Aorta (tissue), 5 donors: ENCODE data around the gene SCFD2. TPM values are rescaled to one million over a fixed set of nuclear protein-coding genes. Genes with fewer than 3 reads are reported as not detected.
A peak's percentile ranks its signal among the peaks of the same experiment; 100 is the strongest.

Experiments
- ATAC-seq: fragments of 200-7000 bp; cut with Tn5 transposase; one replicate; pipeline ENCODE4 v1.9.1; 2022; ENCODE audit warnings: moderate library complexity; ENCODE audit not compliant: low FRiP score
- DNase-seq, 2 donors: peaks; one replicate each; pipeline ENCODE4 v3.0.0-alpha.2; 2020
- H3K27ac ChIP-seq, 2 donors: one replicate each; pipeline ENCODE4 v1.5.1; 2013; ENCODE audit warnings: low read length in 2 of 2, mild to moderate bottlenecking in 2 of 2, moderate library complexity in 2 of 2, control low read depth in 1 of 2, inconsistent platforms in 1 of 2, low read depth in 1 of 2
- H3K27me3 ChIP-seq, 2 donors: one replicate each; pipeline ENCODE4 v1.6.1; 2013; ENCODE audit warnings: control low read depth in 1 of 2, low read length in 1 of 2, mild to moderate bottlenecking in 1 of 2, moderate library complexity in 1 of 2; ENCODE audit not compliant: insufficient read depth in 2 of 2, control insufficient read depth in 1 of 2
- H3K36me3 ChIP-seq, 2 donors: one replicate each; pipeline ENCODE4 v1.6.1; 2013; ENCODE audit warnings: control low read depth in 1 of 2, low read length in 1 of 2, mild to moderate bottlenecking in 1 of 2; ENCODE audit not compliant: insufficient read depth in 2 of 2, control insufficient read depth in 1 of 2
- H3K4me1 ChIP-seq, 2 donors: one replicate each; pipeline ENCODE4 v1.6.1; 2013; ENCODE audit warnings: low read length in 2 of 2, control low read depth in 1 of 2, mild to moderate bottlenecking in 1 of 2, moderate library complexity in 1 of 2; ENCODE audit not compliant: insufficient read depth in 2 of 2, control insufficient read depth in 1 of 2
- H3K4me3 ChIP-seq, 2 donors: one replicate each; pipeline ENCODE4 v1.5.1; 2013; ENCODE audit warnings: low read length in 2 of 2, control low read depth in 1 of 2, mild to moderate bottlenecking in 1 of 2
- H3K9me3 ChIP-seq: one replicate; pipeline ENCODE4 v1.6.1; 2013; ENCODE audit warnings: mild to moderate bottlenecking, low read length; ENCODE audit not compliant: control insufficient read depth
- WGBS, 2 donors: extraction: QIAGEN DNeasy Blood & Tissue Kit; methylation state at CpG; one replicate each; pipeline ENCODE4 v1.1.7; 2013; 5-methylcytosine and 5-hydroxymethylcytosine counted together
- intact Hi-C, 2 donors: fragments of 100-400 bp; cut with DNase I; formaldehyde crosslinking; loops; one replicate each; pipeline versions ENCODE4 v1.14.2 to v1.15.0; 2022
- polyA plus RNA-seq, 2 donors: library from polyadenylated mRNA; stranded (reverse); fragments of 200-250 nt; gene quantifications; one replicate each; pipeline ENCODE4 v1.2.3, GENCODE V29; 2013
- total RNA-seq, 2 donors: library from RNA; stranded (reverse); fragmentation: NEBNext Ultra II Directional; extraction: Animal tissue kit (Norgen Biotek cat#: 25700); gene quantifications; one replicate each; pipeline ENCODE4 v1.2.1, GENCODE V29; 2021
- donor health status: healthy with polysubstance abuse.
- donor health status: Bipolar disorder and iron deficiency.
- donor health status: DM: no; HTN: no; CAD: no.
- donor health status: DM: no; HTN: no; CAD: no.
- donor health status: DM: yes; HTN: yes; CAD: no.

Gene SCFD2
- total and polyA plus RNA-seq, 4 donors, result 3.5 to 19.2 (median 10.3) TPM

GRCh38 chr4:53011259-53011905 lies 354.5 kb downstream of the SCFD2 start:
- no peaks in the 10 kb centered on the region for H3K36me3 ChIP-seq
- no peaks in the 10 kb centered on the region for H3K27me3 ChIP-seq
- WGBS, 2 donors, result 31% methylated on average over 2 of the region's 2 CpGs
- no peaks in the 10 kb centered on the region for H3K9me3 ChIP-seq
- no peak overlapping the region for H3K27ac ChIP-seq
- H3K4me1 ChIP-seq, result peaks cover 6 to 30% of the 10 kb centered on the region in 2 donors
- H3K4me3 ChIP-seq, result peak overlapping the region in 1 of 2 donors; percentile 18
- DNase-seq, result no peak
- intact Hi-C loops, result loop anchor here (5.0 to 10.0 kb wide), 4 partner anchors 363 to 1221 kb away; partner anchors contain the start of gene FIP1L1 (in 2 of the 2)
- no peak for ATAC-seq

- H3K4me3 ChIP-seq, result no peak overlapping the region
- H3K9me3 ChIP-seq, result no peaks in the 10 kb centered on the region
- 19 to 29% methylated on average over 5 of the region's 5 CpGs for WGBS, 2 donors
- ATAC-seq (no peak), DNase-seq (no peak)
- intact Hi-C loops, result loop anchor here (5.0 to 10.0 kb wide), 4 partner anchors 364 to 1222 kb away; partner anchors contain the start of gene FIP1L1 (in 2 of the 2)
- peaks cover 6 to 27% of the 10 kb centered on the region in 2 donors for H3K4me1 ChIP-seq
- no peak overlapping the region for H3K27ac ChIP-seq
- H3K36me3 ChIP-seq, result no peaks in the 10 kb centered on the region
- H3K27me3 ChIP-seq, result no peaks in the 10 kb centered on the region
These were observed 355.5 kb downstream of the SCFD2 start for GRCh38 chr4:53010318-53010717.

- H3K4me1 ChIP-seq, result peaks cover 6 to 24% of the 10 kb centered on the region in 2 donors
- DNase-seq, result no peak
These were observed 356.0 kb downstream of the SCFD2 start for GRCh38 chr4:53009824-53010223.

GRCh38 chr4:53007024-53007423 lies 358.8 kb downstream of the SCFD2 start:
- no peak overlapping the region for H3K27ac ChIP-seq
- H3K36me3 ChIP-seq, result no peaks in the 10 kb centered on the region
- DNase-seq (no peak), ATAC-seq (no peak)
- no peak overlapping the region for H3K4me3 ChIP-seq
- peaks cover 0 to 14% of the 10 kb centered on the region in 2 donors for H3K4me1 ChIP-seq
- H3K9me3 ChIP-seq, result no peaks in the 10 kb centered on the region
- H3K27me3 ChIP-seq, result no peaks in the 10 kb centered on the region
- intact Hi-C loops, result no loop called here
- 94 to 95% methylated on average over 4 of the region's 4 CpGs for WGBS, 2 donors

More at GRCh38 chr4:53009824-53010223, 356.0 kb downstream of the SCFD2 start:
- H3K9me3 ChIP-seq, result no peaks in the 10 kb centered on the region
- H3K27ac ChIP-seq, result no peak overlapping the region
- intact Hi-C loops, result loop anchor here (5.0 to 10.0 kb wide), 4 partner anchors 365 to 1222 kb away; partner anchors contain the start of gene FIP1L1 (in 2 of the 2)
- H3K27me3 ChIP-seq, result no peaks in the 10 kb centered on the region
- H3K4me3 ChIP-seq, result no peak overlapping the region
- no peak for ATAC-seq
- H3K36me3 ChIP-seq, result no peaks in the 10 kb centered on the region
- 53 to 65% methylated on average over 3 of the region's 3 CpGs for WGBS, 2 donors

- DNase-seq, result no peak
- H3K4me3 ChIP-seq, result no peak overlapping the region
- ATAC-seq, result no peak
- intact Hi-C loops, result no loop called here
- H3K27me3 ChIP-seq, result no peaks in the 10 kb centered on the region
- 89 to 93% methylated on average over 3 of the region's 3 CpGs for WGBS, 2 donors
- H3K9me3 ChIP-seq, result no peaks in the 10 kb centered on the region
- H3K36me3 ChIP-seq, result no peaks in the 10 kb centered on the region
- H3K27ac ChIP-seq, result no peak overlapping the region
- peaks cover 0 to 5% of the 10 kb centered on the region in 2 donors for H3K4me1 ChIP-seq
These were observed 360.1 kb downstream of the SCFD2 start for GRCh38 chr4:53005808-53006207.

GRCh38 chr4:53005149-53005546 lies 360.7 kb downstream of the SCFD2 start:
- no peak overlapping the region for H3K27ac ChIP-seq
- H3K27me3 ChIP-seq, result no peaks in the 10 kb centered on the region
- intact Hi-C loops, result no loop called here
- WGBS, 2 donors, result 98% methylated on average over 2 of the region's 2 CpGs
- DNase-seq (peak in 1 of 2 donors; percentile 58), ATAC-seq (no peak)
- no peaks in the 10 kb centered on the region for H3K4me1 ChIP-seq
- H3K36me3 ChIP-seq, result no peaks in the 10 kb centered on the region
- H3K9me3 ChIP-seq, result no peaks in the 10 kb centered on the region
- no peak overlapping the region for H3K4me3 ChIP-seq

GRCh38 chr4:53004497-53005148 lies 361.2 kb downstream of the SCFD2 start:
- 94 to 96% methylated on average over 10 of the region's 10 CpGs for WGBS, 2 donors
- H3K9me3 ChIP-seq, result no peaks in the 10 kb centered on the region
- H3K27ac ChIP-seq, result no peak overlapping the region
- no peak overlapping the region for H3K4me3 ChIP-seq
- H3K4me1 ChIP-seq, result no peaks in the 10 kb centered on the region
- DNase-seq, result no peak
- intact Hi-C loops, result no loop called here
- H3K27me3 ChIP-seq, result no peaks in the 10 kb centered on the region
- no peaks in the 10 kb centered on the region for H3K36me3 ChIP-seq
- no peak for ATAC-seq

GRCh38 chr4:53003959-53004358 lies 361.9 kb downstream of the SCFD2 start:
- Histone ChIP-seq H3K27ac (no peak overlapping the region), H3K9me3 (no peaks in the 10 kb centered on the region), H3K27me3 (no peaks in the 10 kb centered on the region), H3K4me1 (no peaks in the 10 kb centered on the region), H3K36me3 (no peaks in the 10 kb centered on the region), H3K4me3 (no peak overlapping the region)
- WGBS, 2 donors, result 85 to 90% methylated on average over 3 of the region's 3 CpGs
- DNase-seq, result no peak
- no peak for ATAC-seq
- intact Hi-C loops, result no loop called here

- no peak for ATAC-seq
- no peaks in the 10 kb centered on the region for H3K9me3 ChIP-seq
- WGBS, 2 donors, result 94 to 97% methylated on average over 6 of the region's 6 CpGs
These were observed 365.3 kb downstream of the SCFD2 start for GRCh38 chr4:53000560-53000959.

More at GRCh38 chr4:53000560-53000959, 365.3 kb downstream of the SCFD2 start:
- no peaks in the 10 kb centered on the region for H3K27me3 ChIP-seq
- H3K27ac ChIP-seq, result no peak overlapping the region
- intact Hi-C loops, result no loop called here
- H3K4me3 ChIP-seq, result no peak overlapping the region
- peaks cover 6 to 14% of the 10 kb centered on the region in 2 donors for H3K4me1 ChIP-seq
- DNase-seq, result no peak
- no peaks in the 10 kb centered on the region for H3K36me3 ChIP-seq
